Measurements from ENCODE around the gene GPR158.
"Not testable (repeated sequence)": the region's sequence is repeated elsewhere in the genome, so short reads cannot be mapped to it uniquely, and the experiment has no call there.

GPR158 gene, protein sequence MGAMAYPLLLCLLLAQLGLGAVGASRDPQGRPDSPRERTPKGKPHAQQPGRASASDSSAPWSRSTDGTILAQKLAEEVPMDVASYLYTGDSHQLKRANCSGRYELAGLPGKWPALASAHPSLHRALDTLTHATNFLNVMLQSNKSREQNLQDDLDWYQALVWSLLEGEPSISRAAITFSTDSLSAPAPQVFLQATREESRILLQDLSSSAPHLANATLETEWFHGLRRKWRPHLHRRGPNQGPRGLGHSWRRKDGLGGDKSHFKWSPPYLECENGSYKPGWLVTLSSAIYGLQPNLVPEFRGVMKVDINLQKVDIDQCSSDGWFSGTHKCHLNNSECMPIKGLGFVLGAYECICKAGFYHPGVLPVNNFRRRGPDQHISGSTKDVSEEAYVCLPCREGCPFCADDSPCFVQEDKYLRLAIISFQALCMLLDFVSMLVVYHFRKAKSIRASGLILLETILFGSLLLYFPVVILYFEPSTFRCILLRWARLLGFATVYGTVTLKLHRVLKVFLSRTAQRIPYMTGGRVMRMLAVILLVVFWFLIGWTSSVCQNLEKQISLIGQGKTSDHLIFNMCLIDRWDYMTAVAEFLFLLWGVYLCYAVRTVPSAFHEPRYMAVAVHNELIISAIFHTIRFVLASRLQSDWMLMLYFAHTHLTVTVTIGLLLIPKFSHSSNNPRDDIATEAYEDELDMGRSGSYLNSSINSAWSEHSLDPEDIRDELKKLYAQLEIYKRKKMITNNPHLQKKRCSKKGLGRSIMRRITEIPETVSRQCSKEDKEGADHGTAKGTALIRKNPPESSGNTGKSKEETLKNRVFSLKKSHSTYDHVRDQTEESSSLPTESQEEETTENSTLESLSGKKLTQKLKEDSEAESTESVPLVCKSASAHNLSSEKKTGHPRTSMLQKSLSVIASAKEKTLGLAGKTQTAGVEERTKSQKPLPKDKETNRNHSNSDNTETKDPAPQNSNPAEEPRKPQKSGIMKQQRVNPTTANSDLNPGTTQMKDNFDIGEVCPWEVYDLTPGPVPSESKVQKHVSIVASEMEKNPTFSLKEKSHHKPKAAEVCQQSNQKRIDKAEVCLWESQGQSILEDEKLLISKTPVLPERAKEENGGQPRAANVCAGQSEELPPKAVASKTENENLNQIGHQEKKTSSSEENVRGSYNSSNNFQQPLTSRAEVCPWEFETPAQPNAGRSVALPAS (N-terminal part only)

GRCh38 chr10:25174461-25175230 is at the start of gene GPR158:
Gene GPR158 (plus strand): TSS chr10:25175001. CDS start chr10:25175421, 420 bp downstream.
- peak; percentile 44 for DNase-seq

DNA sequence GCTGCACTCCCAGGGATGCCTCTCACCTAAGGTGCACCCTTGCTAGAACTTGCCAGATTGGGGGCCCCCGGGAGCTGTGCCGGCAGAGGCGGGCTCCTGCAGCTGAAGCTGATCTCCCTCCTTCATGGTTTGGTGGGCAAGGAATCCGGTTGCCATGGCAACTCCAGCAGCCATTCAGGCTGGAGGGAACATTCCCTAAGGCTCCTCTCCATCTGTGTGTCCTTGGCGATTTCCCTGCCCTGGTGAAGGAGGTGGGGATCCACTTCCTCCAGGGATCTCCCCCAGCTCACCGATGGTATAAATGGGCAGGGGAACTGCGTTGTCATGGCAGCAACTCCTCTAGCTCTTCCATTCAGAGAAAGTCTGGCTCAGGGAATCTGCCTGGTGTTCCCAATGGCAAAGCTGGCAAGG is 49.6 kb upstream of the GPR158 start:
- no peak for DNase-seq

DNA sequence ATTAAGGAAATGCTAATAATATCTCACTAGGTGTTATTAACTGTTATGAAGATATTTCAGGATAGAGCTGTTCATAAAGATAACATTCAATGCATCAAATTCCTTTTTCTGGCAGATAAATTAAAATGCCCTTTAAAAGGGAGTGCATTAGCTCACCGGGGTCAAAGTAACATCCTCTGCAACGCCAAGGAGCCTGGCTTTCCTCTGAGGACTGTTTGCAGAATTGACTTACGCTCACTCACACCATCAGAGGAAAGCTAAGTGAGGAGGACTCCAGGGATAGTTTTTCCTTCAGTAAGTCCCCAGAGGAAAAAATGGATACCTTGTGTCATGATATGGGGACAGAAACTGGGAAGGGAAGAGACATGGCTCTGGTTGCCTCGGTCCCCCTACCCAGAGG is 45.2 kb upstream of the GPR158 start:
- DNase-seq: no peak

DNA sequence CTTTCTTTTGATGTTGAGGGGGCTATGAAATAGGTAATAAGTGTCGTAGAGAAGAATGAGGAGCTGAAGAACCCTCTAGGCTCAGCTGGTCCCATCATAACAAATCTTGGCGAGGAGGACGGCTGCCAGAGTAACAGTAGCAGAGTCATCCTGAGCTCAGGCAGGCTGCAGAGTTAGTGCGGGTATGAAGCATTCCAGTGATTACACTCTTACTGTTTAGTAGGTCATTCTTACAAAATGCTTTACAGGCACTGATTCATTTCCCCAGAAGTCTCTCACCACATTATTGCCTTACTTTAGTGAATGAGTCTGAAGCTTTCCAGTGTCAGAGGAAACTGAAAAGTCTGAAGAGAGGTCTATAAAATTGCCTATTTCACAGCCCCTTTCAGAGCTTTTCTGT is 43.9 kb upstream of the GPR158 start:
- DNase-seq: no peak

- DNase-seq: peak; percentile 2
Observed at GRCh38 chr10:25142116-25142864, 32.5 kb upstream of the GPR158 start.

GRCh38 chr10:25157650-25158049 is 17.2 kb upstream of the GPR158 start:
- no peak for DNase-seq

DNA sequence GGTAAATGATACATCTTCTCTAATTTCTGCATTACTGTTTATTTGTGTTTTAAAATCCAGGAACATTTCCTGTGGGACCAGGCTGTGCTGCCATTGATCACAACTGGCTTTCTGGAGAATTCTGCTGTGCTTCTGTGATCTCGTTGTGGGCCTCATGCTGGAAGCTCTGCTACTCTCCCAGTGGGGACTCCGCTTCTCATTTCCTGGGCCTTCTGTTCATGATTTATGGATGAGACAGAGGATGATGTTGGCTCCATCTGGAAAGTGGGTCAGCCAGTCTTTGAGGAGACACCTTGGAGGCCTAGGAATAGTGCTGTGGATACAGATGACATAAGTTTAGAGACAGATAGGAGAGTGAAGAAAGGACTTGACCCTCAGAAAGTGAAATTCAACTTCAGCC is 15.2 kb upstream of the GPR158 start:
- DNase-seq: no peak

DNA sequence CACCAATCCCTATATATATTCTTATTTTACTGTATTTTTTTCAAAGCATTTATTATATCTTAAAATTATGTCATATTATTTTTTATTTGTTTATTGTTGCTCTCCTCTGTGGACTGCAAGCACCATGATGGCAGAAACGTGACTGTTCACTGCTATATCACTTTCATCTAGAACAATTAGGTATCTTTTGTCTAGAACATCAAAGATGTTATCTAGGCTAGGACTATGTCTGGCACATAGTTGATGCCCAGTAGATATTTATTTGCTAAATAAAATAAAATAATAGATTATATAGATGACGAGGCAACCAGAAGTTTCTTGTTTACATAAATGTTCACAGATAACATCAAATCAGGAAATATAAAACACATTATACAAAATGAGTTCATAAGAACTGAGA is 12.4 kb upstream of the GPR158 start:
- no peak for DNase-seq

- not testable (repeated sequence) for DNase-seq
Observed at GRCh38 chr10:25163464-25163863, 11.3 kb upstream of the GPR158 start.

DNA sequence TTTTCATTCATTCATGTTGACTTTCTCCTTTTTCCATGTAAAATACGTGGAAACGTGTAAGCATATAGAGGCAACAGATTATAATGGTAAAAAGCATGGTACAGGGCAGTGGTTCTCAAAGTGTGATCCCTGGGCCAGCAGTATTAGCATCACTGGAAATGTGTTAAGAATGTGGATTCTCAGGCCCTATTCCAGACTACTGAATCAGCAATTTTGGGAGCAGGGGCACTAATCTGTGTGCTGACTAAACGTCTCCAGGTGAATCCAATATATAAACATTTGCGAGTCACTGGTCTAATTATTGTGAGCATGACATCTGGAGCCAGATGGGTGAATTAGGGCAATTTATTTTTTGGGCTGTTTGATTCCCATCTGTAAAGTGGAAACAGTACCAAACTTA is 5.1 kb upstream of the GPR158 start:
- DNase-seq: no peak

- no peak for DNase-seq
Observed at GRCh38 chr10:25170627-25171026, 4.2 kb upstream of the GPR158 start.

DNA sequence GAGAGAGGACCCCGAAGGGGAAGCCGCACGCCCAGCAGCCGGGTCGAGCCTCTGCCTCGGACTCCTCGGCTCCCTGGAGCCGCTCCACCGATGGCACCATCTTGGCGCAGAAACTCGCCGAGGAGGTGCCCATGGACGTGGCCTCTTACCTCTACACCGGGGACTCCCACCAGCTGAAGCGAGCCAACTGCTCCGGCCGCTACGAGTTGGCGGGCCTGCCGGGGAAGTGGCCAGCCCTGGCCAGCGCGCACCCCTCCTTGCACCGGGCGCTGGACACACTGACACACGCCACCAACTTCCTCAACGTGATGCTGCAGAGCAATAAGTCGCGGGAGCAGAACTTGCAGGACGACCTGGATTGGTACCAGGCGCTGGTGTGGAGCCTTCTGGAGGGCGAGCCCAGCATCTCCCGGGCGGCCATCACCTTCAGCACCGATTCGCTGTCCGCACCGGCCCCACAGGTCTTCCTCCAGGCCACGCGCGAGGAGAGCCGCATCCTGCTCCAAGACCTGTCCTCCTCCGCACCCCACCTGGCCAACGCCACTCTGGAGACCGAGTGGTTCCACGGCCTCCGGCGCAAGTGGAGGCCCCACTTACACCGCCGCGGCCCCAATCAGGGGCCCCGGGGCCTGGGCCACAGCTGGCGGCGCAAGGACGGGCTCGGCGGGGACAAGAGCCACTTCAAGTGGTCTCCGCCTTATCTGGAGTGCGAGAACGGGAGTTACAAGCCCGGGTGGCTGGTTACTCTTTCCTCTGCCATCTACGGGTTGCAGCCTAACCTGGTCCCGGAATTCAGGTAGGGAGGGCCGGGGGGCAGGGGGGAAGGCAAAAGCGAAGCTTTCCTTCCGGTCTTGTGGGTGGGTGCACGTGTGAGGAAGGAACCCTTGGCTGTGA is 973 bp downstream of the GPR158 start:
- no peak for DNase-seq

DNA sequence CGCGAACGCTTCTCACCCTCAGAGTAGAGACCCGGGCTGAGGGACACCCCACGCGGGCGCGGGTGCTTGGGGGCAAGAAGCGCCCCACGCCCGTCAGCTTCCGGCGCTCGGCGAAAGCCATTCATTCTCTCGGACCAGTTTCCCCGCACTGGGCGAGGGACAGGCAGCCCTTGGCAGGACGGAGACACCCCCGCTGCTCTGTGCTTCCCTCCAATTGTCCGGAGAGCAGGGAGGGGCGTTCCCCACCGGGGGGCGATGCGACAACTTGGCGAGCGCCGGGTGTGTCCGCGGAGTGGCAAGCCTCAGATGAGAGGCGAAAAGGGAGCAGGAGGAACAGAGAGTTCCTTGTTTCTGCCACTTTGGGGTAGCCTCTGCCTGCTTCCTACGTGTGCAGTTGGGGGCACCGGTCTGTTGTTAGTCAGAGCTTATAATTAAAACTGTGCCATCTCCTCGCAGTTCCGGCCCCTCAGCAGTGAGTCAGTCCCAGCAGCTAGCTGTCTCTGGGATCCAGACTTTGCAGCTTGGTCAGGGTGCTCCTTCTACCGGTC is 1.7 kb downstream of the GPR158 start:
- DNase-seq: no peak

DNA sequence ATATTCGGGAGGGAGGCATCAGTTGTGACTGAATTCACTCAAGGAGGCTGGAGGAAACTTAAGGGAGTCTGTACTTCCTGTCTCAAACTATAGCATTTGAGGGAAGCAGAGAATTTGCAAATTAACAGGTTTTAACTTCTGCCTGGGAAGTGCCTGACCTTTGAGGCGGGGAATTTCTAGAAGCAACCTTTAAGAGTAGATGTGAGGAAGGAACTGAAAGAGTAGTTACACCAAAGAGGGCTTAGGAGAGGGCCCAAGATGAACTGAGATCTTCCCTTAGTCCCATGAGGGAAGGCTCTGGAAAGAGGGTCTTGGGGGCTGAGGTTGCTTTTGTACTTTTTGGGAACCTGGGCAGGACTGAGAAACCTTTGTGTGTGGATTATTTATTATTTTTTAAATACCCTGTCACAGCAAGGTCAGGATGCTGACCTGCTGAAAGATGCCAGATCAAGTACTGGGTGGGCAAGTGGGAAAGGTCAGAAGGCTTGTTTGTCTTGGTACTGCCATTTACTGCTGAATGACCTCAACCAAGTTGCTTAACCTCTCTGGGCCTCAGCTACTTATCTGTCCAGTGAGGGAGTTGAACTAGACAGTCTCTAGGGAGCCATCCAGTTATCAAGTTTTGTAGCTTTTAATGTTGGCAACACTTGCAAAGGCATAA is 2.4 kb downstream of the GPR158 start:
- DNase-seq: no peak

GRCh38 chr10:25177754-25178135 is 2.9 kb downstream of the GPR158 start:
- no peak for DNase-seq

GRCh38 chr10:25178411-25178810 is 3.6 kb downstream of the GPR158 start:
- no peak for DNase-seq

- no peak for DNase-seq
Observed at GRCh38 chr10:25180801-25181200, 6.0 kb downstream of the GPR158 start.

DNA sequence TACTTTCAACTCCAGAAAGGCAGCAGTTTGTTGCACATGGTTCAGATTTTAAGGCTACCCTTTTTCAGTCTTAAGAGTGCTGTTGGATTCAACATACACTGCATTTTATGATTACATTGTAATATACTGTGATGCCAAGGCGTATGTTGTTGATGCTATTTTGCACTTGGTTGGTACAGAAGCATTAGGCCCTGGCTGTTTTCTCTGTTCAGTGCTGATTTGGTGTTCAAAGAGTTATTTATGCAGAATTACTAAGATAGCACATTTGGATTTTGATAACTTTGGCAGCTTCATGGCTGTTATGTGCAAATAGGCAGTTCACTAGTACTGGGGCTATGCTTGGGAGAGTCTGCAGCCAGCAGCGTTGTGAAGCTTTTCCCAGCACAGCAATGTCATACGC is 7.8 kb downstream of the GPR158 start:
- DNase-seq: no peak

DNA sequence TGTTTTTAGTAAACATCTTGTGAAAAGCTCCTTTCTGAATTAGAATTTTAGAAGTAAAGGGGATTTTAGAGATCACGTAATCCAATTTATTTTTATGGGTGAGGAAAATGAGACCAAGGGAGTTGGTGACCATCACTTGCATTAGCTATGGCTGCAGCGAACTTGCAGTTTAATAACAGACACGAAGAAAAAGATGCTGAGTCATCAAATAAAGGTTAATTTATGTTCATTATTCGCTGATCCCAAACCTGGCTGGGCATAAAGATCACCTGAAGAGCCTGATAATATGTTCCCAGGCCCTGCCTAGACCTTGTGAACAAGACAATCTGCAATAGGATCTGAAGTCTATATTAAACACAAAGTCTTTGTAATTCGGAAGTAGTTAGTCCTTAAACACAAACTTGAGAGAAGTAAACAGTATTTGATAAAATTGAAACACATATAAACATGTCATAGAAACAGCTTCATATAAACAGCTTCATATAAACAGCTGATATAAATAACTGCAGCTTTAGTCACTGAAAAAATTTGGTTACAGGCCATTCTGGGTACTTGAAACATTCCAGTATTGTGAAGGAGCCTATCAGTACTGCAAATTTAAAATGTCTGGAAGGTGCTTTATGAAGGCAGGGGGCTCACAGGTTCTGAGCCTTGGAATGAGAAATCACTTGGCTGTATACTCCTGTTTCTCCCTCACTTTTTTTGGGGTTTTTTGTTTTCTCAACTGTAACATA is 16.5 kb downstream of the GPR158 start:
- no peak for DNase-seq
